WERI-Rb-1 (cell line): ENCODE measurements around the gene GSN.

Experiments used
- DNase-seq: peaks from one replicate; pipeline ENCODE4 v3.0.0-alpha.2; 2020
- H3K27ac ChIP-seq: fragments of 250-450 bp; sonication (Bioruptor Pico); 2 replicates; pipeline ENCODE4 v1.5.1; 2020; ENCODE audit warnings: mild to moderate bottlenecking, moderate library complexity
- H3K27me3 ChIP-seq: fragments of 250-450 bp; sonication (Bioruptor Pico); 2 replicates; pipeline ENCODE4 v1.5.1; 2021; ENCODE audit warnings: mild to moderate bottlenecking, low read depth, moderate library complexity; ENCODE audit not compliant: insufficient read depth, severe bottlenecking
- H3K36me3 ChIP-seq: fragments of 250-450 bp; sonication (Bioruptor Pico); 2 replicates; pipeline ENCODE4 v1.5.1; 2020; ENCODE audit warnings: mild to moderate bottlenecking, moderate library complexity
- H3K4me3 ChIP-seq: 2 replicates; pipeline ENCODE4 v1.5.1; 2011; ENCODE audit warnings: low read depth, mild to moderate bottlenecking, control low read depth, low read length
- H3K9me3 ChIP-seq: fragments of 250-450 bp; sonication (Bioruptor Pico); 2 replicates; pipeline ENCODE4 v1.5.1; 2021; ENCODE audit warnings: mild to moderate bottlenecking, moderate library complexity; ENCODE audit not compliant: severe bottlenecking
- CTCF ChIP-seq: IDR thresholded peaks from 2 replicates; pipeline ENCODE4 v1.5.1; 2011; ENCODE audit warnings: low read depth, mild to moderate bottlenecking, control low read depth, inconsistent platforms, low read length

GSN gene

DNA sequence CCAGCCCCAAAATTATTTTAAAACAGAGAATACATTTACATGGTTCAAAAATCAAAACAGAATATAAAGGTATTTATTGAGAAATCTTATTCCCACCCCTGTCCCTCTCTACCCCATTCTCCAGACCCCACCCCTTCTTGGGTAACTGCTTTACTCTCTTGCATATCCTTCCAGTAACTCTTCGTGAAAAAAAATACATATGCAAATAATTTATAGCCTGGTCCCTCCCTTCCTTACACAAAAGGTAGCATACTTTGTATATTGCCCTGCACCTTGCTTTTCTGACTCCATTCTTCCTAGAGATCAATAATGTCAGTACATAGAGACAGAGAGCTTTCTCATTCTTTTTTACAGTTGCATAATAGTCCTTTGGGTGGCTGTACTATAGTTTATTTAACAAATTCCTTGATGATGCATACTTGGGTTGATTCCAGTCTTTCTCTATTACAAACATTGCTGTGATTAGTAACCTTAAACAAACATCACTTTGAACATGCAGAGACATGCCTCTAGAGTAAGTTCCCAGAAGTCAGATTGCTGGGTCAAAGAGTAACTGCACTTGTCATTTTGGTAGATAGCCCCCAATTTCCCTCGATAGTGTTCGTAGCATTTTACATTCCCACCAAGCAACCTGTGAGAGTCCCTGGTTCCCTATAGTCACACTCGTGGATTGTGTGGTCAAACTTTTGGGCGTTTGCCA is 54.2 kb downstream of the GSN start:
- no peak for TF ChIP-seq CTCF
- H3K4me3 ChIP-seq = no peak overlapping the region
- H3K36me3 ChIP-seq = peaks cover 3% of the 10 kb centered on the region
- DNase-seq = no peak
- H3K27me3 ChIP-seq = no peaks in the 10 kb centered on the region
- H3K9me3 ChIP-seq = no peaks in the 10 kb centered on the region
- H3K27ac ChIP-seq = no peak overlapping the region

DNA sequence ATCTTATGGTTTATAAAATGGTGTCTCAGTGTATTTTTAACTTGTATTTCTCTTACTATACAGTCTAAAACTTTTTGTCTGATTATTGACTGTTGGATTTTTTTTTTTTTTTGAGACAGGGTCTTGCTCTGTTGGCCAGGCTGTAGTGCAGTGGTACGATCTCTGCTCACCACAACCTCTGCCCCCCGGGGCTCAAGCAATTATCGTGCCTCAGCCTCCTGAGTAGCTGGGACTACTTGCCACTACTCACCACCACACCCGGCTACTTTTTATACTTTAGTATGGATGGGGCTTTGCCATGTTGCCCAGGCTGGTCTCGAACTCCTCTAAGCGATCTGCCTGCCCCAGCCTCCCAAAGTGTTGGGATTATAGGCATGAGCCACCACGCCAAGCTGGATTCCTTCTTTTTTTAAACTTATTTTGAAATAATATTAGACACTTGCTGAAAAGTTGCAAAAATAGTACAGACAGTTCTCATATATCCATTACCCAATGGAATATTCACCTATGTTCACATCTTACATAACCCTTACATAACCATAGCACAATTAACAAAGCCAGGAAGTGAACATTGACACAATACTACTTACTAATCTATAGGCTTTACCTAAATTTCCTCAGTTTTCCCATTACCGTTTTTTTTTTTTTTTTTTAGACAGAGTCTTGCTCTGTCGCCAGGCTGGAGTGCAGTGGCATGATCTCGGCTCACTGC is 54.9 kb downstream of the GSN start:
- TF ChIP-seq CTCF = no peak
- Histone ChIP-seq H3K27ac (no peak overlapping the region), H3K9me3 (no peaks in the 10 kb centered on the region), H3K4me3 (no peak overlapping the region), H3K27me3 (no peaks in the 10 kb centered on the region), H3K36me3 (peaks cover 3% of the 10 kb centered on the region)
- no peak for DNase-seq

DNA sequence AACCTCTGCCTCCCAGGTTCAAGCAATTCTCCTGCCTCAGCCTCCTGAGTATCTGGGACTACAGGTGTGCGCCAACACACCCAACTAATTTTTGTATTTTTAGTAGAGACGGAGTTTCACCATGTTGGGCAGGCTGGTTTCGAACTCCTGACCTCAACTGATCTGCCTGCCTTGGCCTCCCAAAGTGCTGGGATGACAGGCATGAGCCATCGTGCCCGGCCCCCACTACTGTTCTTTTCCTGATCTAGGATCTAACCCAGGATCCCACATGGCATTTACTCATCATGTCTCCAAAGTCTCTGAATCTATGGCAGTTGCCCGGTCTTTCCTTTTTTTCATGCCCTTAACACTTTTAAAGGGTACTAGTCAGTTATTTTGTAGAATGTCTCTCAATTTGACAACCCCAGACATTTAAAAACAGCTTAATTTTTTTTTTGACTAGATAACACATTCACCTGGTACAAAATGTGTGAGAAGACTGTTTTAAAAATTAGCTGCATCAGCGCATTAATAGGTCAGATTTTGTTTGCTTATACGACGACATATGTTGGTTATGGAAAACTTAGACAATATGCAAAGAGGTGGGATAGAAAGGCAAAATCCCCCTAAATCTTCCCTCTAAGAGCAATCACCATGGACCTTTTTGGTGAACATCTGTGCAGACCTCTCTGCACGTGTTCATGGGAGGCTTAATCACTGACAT is 55.6 kb downstream of the GSN start:
- no peak for TF ChIP-seq CTCF
- Histone ChIP-seq H3K4me3 (no peak overlapping the region), H3K36me3 (peaks cover 3% of the 10 kb centered on the region), H3K27me3 (no peaks in the 10 kb centered on the region), H3K27ac (no peak overlapping the region), H3K9me3 (no peaks in the 10 kb centered on the region)
- no peak for DNase-seq

GRCh38 chr9:121324316-121324715 is 56.4 kb downstream of the GSN start:
- Histone ChIP-seq H3K27ac (no peak overlapping the region), H3K9me3 (no peaks in the 10 kb centered on the region), H3K4me3 (no peak overlapping the region), H3K36me3 (peaks cover 3% of the 10 kb centered on the region), H3K27me3 (no peaks in the 10 kb centered on the region)
- no peak for TF ChIP-seq CTCF
- DNase-seq = no peak

DNA sequence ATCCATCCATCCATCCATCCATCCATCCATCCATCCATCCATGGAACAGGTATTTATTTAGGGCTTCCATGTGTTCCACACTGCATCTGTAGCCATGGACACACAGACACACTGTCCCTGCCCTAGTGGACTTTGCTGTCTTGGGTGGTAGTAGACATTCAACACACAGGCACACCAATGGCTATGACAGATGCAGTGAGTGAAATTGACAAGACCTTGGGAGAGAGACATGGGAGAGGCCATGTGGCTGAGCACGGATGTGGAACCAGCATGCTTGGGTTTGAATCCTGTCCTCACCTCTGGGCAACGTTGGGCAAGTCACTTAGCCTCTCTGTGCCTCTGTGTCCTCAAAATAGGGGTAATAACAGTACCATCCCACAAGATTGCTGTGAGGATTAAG is 56.8 kb downstream of the GSN start:
- Histone ChIP-seq H3K27ac (no peak overlapping the region), H3K36me3 (peaks cover 3% of the 10 kb centered on the region), H3K4me3 (no peak overlapping the region), H3K27me3 (no peaks in the 10 kb centered on the region), H3K9me3 (no peaks in the 10 kb centered on the region)
- TF ChIP-seq CTCF = no peak
- no peak for DNase-seq
